NK-92 (cell line): ENCODE results near the gene EFNA2.

ENCODE experiments used
- DNase-seq: peaks from one replicate; lab custom pipeline; 2025; ENCODE audit not compliant: unreplicated experiment; lab: John Stamatoyannopoulos, UW

Gene EFNA2

DNA sequence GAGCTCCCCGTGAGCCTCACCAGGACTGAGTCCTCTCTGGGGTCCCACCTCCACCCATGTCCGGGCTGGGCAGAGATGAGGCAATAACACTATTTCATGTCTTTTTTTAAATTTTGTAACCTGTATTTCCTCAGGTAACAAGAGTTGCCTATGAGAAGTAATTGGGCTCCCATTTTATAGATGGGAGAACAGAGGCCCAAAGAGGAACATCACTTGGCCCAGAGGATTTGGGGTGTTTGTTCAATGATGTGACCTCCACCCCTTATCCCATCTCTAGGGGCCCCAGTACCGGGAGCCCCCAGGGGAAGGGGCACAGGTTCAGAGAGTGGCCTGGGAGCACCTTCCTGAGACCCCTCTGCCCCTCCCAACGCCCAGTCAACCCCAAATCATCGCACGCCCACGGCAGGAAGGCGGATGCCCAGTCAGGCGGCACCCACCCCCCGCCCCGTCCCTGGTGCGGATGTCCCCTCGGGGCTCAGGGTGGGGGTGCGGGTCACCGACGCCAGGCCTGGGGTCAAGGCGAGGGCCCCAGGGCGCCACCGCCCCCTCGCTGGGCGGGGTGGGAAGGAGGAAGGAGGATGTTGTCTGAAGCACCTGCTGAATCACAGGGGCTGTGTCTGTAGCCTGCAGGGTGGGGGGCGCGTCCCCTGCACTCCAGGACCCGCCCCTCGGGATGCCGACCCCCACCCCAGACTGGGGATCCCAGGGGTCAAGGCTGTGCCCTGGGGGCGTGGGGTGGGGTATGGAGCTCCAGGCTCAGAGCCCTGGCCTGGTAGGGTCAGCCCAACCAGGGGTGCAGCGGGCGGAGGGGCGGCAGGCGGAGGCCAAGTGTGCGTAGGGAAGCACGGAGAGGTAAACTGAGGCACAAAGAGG lies 25.6 kb upstream of the EFNA2 start:
- DNase-seq: no peak

DNA sequence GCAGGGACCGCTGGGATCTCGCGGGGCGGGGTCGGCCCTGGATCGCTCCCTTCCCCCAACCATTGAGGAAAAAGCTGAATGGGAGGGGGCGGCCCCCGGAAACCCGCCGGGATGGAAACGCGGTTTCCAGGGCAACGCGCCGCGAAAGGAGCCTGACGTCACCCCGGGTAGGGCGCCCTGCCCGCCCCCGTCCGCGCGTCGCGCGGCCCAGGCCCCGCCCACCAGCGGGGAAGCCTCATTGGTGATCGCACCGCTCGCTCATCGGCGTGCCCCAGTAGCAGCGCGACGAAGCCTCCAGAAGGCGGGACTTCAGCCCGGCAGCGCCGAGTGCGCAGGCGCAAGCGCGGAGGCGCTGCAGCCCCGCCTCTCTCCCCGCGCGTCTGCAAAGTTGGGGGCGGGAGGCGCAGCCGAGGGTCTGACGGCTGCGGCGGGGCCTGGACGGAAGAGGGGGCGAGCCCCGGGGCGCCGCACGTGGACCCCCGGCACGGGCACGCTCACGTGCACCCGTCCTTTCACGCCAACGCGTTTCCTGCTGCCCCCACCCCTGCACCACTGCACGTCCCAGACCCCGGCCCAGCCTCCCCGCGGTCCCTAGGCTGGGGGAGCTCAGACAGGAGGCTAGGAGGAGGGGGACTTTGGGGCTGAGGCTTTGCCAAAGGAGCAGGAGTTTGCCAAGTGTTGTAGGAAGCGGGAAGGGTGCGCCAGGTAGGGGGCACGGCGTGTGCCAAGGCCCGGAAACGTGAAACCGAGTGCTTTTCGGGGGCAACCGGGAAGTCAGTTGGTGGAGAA lies 24.7 kb upstream of the EFNA2 start:
- DNase-seq: peak; percentile 70

DNA sequence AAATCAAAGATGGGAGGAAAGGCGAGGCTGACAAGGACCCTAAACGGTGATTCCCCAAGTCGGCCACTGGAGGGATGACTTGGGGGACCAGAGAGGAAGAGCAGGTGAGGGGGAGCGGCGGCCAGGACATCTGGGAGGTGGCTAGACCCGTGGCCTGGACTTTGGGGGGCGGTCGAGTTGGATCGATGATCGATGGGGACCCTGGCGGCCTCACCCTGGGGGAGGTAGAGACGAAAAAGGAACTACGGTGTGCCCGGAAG lies 24.2 kb upstream of the EFNA2 start:
- DNase-seq: no peak

DNA sequence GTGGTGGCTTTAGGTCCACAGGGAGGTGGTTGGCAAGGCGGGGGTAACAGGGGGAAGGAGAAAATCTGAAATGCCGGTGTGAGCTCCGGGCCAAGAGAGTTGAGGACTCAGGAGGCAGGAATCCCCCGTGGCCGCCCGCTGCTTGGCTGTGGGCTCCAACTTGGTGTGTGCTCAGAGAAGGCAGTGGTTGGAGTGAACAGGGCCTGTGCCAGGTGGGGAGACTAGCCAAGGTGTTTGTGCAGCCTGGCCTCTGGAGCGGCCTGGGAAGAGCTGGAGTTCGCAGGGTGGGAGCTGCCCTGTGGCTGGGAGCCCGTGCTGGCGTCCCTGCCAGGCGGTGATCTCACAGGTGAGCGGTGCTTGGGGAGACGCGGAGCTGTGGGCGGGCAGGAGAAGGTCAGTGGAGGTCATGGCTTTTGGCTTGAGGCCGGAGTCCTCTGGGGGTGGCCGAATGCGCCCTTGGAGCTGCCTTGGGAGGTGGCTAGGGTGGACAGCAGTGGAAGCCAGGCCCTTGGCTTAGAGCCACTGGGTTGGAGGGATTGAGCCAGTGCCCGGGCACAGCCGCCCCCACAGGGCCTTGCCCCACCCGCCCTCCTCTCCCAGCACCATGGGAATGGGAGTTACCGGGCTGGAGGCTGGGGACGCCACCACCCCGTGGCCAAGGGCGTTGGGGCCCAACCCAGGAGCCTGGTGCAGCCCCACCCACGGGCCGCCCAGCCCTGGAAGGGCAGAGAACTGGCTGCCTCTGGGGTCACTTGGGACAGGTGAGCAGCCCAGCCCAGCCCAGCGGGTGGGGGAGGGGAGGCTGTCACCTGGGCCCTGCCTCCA lies 23.7 kb upstream of the EFNA2 start:
- no peak for DNase-seq

DNA sequence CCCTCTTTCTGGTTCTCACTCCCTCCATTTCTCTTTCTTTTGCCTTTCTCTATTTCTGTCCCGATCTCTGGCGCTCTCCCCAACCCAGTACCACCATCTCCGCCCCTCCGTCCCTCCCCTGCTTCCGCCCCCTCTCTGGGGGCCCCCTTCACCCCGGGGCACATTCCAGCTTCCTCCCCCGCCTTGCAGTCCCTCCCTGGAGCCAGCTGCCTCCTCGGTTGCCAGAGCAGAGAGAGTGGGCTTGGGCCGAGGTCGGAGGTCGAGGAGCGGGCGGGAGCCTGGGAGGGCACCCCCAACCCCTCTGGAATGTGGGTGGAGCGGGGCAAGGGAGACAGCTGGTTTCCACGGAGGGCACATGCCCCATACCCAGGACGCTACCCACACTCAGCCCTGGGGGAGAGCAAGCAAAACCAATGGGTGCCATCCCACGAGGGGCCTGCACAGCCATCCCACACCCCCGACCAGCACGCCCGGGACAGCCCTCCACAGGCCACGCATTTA lies 23.0 kb upstream of the EFNA2 start:
- DNase-seq: no peak

DNA sequence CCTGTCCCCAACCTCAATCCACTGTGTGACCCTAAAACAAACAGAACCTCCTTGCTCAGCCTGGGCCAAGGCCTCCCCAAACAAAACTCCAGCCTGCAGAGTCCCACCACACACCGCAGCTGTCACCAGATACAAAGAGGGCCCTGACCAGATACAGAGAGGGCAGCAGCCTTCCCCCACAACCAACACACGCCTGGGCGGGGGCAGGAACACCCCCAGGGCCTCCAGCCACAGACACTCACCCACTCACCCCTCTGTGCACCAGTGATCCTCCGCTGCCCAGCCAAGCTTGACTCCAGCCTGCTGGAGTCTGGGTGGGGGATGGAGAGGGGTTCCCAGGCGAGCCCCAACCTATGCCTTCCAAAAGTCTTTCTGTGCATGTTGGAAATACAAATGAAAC lies 22.5 kb upstream of the EFNA2 start:
- no peak for DNase-seq

DNA sequence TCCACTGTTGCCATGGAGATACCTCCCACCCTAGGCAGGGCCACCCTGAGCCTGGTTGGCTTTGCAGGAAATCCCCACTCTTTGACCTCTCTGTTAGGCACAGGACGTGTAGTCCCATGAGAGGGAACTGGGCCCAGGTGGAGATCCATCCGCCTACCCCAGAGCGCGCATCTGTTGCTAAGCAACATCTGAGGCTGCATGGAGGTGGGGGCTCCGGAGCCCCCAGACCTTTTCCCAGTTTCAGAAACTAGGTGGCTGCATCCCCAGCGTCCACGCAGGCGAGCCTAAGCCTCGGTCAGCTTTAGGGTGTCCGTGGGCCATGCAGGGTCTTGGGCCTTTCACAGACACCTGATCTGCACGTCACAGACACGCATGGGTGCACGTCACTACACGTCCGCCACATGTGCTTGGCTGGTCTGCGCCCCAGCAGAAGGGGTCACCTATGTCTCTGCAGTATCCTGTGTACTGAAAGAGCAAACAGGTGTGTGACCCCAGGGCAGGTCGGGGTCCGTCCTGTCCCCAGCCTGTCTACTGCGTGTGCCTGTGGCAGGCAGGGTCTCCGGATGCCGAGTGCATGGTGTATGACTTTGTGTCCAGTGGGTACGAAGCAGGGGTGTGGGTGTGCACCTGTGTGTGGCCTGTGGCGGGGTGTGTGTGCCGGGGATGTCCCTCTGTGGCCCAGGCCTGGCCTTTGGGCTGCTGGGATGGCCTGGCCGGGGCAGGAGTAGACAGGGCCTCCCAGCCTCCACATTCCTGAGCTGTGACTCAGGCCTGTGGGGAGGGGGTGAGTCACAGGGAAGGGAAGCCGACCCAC lies 20.7 kb upstream of the EFNA2 start:
- DNase-seq: no peak

DNA sequence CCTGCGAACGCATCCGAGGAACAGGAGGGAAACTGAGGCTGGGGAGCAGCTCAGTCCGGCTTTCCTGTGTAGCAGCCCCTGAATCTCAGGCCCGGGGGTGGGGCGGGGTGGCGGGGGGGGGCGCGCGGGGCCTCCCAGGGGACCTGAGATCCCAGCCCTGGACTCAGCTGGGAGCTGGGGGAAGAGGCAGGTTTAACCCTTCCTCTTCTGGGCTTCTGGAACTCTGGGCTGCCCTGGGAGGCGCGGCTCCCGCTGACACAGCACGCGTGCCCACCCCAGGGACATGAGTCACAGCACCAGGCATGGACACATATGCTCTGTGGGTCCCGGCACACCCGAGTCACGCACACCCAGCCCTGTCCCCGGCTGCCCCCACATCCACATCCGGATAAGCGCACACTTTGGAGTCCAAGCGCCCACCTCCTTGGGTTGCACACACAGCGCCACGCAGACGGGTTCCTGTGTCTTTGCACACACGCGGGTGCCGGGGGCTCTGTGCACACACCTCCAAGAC lies 20.0 kb upstream of the EFNA2 start:
- no peak for DNase-seq

DNA sequence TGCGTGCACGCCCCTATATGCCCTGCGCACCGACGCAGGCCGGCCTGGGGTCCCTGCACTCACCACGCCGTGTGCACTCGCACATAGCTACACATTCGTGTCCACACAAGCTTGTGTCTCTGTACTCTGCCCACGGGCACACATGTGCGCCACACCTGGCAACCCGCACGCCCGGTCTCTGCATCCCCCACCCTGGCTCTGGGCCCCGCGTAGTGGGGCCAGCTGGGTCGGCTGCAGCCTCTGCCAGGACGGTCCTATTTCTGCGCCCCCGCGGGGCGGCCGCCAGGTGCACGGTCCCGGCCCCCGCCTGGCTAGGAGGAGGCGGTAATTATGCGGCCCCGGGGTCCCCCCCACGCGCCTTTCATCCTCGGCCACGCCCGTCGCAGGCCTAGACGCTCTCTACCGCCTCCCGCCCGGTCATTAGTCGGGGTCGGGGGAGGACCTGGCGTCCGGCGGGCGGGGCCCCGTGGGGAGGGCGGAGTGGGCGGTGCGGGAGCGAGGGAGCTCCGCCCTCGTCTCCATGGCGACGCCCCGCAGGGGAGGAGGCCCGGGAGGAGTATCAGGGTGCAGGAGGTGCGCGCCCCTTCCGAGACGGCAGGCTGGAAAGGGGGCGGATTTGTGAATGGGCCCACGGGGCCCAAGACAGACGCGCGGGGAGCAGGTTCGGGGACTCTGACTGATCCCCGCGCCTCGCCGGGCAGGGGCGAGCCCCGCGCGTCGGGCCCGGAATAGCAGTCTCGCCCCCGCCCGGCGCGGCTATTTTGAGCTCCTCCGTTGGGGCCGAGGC lies 19.4 kb upstream of the EFNA2 start:
- DNase-seq: no peak

DNA sequence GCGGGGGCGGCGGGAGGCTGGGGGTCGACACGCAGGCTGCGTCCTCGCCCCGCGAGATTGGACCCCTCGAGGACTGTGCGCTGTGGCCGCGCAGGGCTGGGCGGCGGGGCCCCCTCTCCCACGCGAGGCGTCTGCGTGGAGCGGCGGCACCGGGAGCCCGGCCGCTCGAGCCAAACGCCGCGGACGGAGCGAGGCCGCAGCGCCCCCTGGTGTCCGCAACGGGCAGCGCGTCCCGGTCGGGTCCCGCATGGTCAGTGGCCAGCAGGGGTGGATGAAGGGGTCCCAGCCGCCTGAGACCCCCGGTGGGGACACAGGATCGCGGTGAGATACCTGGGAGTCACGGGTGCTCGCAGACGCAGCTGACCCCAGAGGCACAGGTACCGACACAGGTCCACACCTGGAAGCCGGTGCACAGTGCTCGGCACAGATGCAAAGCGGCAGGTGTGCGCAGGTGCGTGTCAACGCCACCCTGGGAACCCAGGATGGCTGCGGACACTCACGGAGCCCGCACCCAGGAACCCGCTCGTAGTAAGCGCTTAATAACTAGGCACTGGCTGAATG lies 18.7 kb upstream of the EFNA2 start:
- no peak for DNase-seq

DNA sequence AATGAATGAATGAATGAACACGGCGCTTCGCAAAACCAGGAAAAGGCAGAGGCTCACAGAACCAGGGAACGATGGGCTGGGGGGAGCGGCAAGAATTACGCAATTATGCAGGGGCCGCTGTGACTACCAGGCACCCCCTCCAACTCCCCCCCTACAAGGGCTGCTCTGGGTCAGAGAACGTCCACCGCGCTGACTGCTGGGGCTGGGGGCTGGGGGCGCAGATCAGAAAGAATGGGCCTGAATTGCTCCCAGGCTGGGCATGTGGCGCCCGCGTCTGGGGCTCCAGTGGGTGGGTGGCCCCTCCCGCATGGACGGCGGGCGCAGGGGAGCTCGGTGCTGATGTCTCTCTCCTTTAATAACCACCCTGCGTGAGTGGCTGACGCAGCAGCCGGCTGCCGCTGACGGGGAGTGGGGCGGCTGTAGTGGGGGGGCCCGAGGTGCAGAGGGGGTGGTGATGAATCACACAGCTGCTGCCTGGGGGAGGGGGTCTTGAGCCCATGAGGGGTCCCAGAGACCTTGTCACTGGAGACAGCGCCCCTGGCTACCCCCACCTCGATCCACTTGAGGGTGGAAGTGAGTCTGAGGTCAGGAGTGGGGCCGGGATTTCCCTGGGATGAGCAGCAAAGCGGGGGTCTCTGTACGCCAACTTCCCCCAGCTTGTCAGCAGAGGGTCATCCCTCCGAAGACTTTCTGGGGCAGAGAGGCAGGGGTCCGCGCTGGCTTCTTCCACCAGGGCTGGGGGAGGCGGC lies 18.0 kb upstream of the EFNA2 start:
- DNase-seq: no peak

DNA sequence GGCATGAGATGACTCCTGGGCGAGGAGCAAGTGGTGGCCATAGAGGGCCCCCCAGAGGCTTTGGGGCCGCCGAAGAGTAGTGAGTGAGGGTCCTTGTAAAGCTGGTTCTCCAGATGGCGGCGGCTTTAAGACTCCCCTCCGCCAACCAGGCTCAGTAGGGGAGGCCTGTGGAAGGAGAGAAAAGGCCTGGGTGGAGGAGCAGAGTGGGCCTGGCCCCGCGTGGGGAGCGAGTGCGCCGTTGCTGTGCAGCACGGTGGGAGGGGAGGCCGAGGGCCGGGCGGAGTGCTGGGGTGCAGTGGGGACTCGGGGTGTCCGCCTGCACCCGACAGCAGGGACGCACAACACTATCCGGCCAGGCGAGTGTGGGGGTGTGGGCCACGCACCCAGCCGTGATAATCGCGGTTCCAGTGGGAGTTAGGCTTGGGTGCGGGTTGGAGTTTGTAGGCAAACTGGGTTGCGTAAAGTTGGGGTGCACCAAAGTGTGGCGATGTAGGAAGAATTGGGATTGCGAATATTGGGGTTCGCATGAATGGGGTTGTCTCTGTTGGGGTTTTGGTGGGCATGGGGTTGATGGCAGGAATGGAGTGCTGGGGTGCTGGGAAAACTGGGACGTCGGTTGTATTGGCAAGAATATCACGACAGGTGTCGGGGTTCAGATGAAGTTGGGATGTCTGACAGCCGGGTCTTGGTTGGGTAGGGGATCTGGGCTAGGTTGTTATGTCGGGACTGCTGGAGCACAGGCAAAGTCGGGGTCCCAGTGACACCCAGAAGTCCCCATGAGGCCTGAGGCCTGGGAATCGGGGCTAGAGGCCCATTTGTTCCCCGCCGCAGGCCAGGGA lies 17.2 kb upstream of the EFNA2 start:
- DNase-seq: no peak

DNA sequence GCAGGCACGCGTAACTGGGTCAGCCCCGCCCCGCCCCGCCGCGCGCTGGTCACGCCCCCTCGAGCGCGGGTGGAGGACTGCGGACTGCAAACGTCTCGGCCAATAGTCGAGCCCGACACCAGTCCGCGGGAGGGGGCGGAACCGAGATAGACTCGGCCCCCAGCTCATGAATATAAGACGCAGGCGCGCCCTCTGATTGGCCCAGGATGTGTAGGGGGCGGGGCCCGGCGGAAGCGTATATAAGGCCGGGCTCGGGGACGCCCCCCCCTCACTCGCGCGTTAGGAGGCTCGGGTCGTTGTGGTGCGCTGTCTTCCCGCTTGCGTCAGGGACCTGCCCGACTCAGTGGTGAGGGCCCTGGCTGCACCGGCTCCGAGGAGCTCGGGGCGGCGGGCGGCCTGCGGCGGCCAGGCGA lies 16.6 kb upstream of the EFNA2 start, which contains the start of gene CIRBP:
CIRBP (plus strand) TSS at position 268 of the 413 bp plus-strand sequence. CDS start 1,602 bp downstream, outside the sequence.
- DNase-seq: peak; percentile 82

DNA sequence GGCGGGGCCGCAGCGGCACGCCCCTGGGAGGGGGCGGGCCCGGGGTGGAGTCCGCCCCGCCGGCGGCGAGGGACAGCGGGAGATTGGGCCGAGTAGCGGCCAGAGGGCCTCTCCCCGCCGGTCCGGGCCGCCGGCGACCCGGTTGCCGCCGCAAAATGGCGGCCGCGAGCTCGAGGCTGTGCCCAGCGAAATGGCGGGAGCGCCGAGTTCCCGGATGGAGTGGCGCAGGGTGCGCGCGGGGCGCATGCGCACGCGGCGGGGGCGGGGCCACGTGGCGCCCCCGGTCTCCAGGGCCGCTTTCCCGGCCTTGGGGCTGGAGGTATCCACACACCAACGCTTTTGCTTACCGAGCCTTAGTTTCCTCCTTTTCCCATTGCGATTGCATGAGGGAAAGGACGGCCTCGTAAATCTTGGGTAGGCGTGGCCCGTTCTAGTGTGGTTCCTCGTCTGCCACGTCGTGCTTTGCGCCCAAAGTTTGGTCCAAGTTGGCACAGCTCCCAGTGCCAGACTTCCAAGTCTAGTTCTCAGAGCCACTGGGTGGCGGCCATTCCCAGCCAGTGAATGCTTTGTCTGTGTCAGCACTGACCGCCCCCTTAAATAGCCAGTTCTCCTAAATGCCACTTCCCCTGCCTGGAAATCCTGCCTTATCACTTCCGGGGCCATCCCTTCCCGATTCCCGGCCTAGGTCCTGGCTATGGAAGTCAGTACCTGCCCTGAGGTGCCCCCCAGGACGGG lies 16.0 kb upstream of the EFNA2 start:
- DNase-seq: no peak

DNA sequence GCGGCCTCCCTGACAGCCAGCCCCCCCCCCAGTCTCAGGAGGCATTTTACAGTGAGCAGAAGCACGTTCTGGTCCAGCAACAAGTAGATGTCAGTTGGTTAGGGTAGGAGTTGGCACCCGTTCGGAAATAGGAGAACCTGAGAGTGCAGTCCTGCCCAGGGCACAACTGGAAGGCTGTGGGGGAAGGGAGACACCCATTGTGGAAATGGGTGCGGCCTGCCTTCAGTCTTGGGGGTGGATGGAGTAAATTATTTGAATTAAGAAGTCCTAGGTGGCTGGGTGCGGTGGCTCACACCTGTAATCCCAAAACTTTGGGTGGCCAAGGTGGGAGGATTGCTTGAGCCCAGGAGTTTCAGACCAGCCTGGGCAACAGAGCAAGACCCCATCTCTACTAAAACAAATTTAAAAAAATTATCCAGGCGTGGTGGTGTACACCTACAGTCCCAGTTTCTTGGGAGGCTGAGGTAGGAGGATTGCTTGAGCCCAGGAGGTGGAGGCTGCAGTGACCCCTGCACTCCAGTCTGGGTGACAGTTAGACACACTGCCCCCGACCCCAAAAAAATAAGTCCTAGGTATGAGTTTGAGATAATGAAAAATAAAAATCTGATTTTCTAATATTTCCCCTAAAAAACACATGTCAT lies 15.3 kb upstream of the EFNA2 start:
- DNase-seq: no peak

DNA sequence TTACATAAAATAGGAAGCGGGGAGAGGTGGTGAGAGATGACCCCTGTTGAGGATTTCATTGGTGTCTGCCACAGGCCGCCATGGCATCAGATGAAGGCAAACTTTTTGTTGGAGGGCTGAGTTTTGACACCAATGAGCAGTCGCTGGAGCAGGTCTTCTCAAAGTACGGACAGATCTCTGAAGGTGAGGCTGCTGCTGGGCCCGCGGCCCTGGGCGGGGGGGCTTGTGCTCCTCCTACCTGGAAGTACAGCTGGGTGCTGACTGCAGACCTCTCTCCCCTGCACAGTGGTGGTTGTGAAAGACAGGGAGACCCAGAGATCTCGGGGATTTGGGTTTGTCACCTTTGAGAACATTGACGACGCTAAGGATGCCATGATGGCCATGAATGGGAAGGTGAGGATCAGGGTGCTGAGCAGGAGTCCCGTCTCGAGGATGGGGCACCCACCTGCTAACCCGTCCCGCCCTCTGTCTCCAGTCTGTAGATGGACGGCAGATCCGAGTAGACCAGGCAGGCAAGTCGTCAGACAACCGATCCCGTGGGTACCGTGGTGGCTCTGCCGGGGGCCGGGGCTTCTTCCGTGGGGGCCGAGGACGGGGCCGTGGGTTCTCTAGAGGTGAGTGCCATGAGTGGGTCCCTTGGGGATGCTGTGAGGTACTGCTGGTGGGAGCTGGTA lies 14.7 kb upstream of the EFNA2 start:
- no peak for DNase-seq
